ENCODE data around the gene DENND4A. TPM values are rescaled to one million over a fixed set of nuclear protein-coding genes. Genes with fewer than 3 reads are reported as not detected.

The DENND4A gene
- total and polyA plus RNA-seq, 11 donors, result 2.7 to 26.6 (median 15.1) TPM

DNA sequence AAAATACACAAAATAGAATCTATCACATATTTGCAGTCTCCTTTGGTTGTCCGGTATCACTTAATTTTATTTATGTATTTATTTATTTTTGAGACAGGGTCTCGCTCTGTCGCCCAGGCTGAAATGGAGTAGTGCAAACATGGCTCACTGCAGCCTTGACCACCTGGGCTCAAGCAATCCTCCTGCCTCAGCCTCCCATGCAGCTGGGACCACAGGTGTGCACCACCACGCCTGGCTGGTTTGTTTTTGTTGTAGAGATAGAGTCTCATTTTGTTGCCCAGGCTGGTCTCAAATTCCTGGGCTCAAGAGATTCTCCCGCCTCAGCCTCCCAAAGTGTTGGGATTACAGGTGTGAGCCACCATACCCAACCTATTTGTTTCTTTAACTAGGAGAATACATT lies 33.9 kb downstream of the DENND4A start:
- TF ChIP-seq POLR2A (IDR thresholded peaks at IDR 0.05), result no peak
- TF ChIP-seq, protein P1, sequence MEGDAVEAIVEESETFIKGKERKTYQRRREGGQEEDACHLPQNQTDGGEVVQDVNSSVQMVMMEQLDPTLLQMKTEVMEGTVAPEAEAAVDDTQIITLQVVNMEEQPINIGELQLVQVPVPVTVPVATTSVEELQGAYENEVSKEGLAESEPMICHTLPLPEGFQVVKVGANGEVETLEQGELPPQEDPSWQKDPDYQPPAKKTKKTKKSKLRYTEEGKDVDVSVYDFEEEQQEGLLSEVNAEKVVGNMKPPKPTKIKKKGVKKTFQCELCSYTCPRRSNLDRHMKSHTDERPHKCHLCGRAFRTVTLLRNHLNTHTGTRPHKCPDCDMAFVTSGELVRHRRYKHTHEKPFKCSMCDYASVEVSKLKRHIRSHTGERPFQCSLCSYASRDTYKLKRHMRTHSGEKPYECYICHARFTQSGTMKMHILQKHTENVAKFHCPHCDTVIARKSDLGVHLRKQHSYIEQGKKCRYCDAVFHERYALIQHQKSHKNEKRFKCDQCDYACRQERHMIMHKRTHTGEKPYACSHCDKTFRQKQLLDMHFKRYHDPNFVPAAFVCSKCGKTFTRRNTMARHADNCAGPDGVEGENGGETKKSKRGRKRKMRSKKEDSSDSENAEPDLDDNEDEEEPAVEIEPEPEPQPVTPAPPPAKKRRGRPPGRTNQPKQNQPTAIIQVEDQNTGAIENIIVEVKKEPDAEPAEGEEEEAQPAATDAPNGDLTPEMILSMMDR (IDR thresholded peaks at IDR 0.05), result no peak
- Histone ChIP-seq H3K9me3 (no peaks in the 10 kb centered on the region), H3K4me3 (no peak overlapping the region), H3K27ac (no peak overlapping the region), H3K27me3 (no peaks in the 10 kb centered on the region), H3K4me1 (peaks cover 0 to 12% (median 0%) of the 10 kb centered on the region in 12 donors), H3K36me3 (peaks cover 0 to 36% (median 18%) of the 10 kb centered on the region in 9 donors)
- intact Hi-C loops (cut with DNase I), result no loop called here
- no peak for ATAC-seq
- 95 to 99% (median 97%) methylated on average over 5 of the region's 5 CpGs for WGBS, 4 donors
- DNase-seq, result no peak

GRCh38 chr15:65757256-65757655 lies 34.8 kb downstream of the DENND4A start:
- intact Hi-C loops (cut with DNase I), result no loop called here
- WGBS, 4 donors, result 78 to 83% (median 79%) methylated on average over 2 of the region's 2 CpGs
- Histone ChIP-seq H3K36me3 (peaks cover 0 to 36% (median 18%) of the 10 kb centered on the region in 9 donors), H3K27ac (no peak overlapping the region), H3K27me3 (no peaks in the 10 kb centered on the region), H3K4me3 (no peak overlapping the region), H3K9me3 (no peaks in the 10 kb centered on the region), H3K4me1 (peaks cover 0 to 12% (median 0%) of the 10 kb centered on the region in 12 donors)
- DNase-seq, result no peak
- TF ChIP-seq, protein P1 (IDR thresholded peaks at IDR 0.05), result no peak
- no peak for TF ChIP-seq POLR2A (IDR thresholded peaks at IDR 0.05)
- ATAC-seq, result no peak

DNA sequence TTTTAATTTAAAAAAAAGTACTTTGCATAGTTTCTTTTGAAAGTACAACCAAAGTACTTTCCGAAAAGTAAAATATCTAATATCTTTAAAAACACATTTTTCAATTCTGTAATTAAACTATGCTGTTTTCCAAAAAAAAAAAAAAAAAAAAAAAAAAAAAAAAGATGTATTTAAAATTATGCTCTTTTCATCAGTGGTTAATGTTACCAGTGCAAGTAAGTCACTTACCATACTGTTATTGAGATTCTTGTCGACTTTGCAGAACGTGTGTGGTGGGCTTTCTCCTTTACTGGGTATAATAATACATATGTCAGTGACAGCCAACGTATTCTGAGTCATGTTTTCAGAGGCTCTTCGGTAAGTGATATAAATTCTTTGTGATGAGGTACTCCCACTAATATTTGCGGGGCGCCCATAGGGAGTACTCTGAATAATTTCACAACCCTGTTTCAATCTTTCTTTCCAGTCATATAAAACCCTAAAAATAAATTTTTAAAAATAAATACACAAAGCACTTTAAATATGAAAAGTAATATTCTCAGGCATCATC lies 39.9 kb downstream of the DENND4A start:
- no peak overlapping the region for H3K4me3 ChIP-seq
- intact Hi-C loops (cut with DNase I), result no loop called here
- DNase-seq (no peak), ATAC-seq (no peak)
- H3K27me3 ChIP-seq, result no peaks in the 10 kb centered on the region
- TF ChIP-seq POLR2A (IDR thresholded peaks at IDR 0.05), result no peak
- H3K9me3 ChIP-seq, result no peaks in the 10 kb centered on the region
- H3K4me1 ChIP-seq, result no peaks in the 10 kb centered on the region
- WGBS, 4 donors, result 74 to 85% (median 81%) methylated on average over 7 of the region's 7 CpGs
- peaks cover 0 to 45% (median 35%) of the 10 kb centered on the region in 9 donors for H3K36me3 ChIP-seq
- H3K27ac ChIP-seq, result no peak overlapping the region

GRCh38 chr15:65751431-65751830 lies 40.7 kb downstream of the DENND4A start:
- WGBS, 4 donors, result 63 to 74% (median 69%) methylated on average over 2 of the region's 2 CpGs
- Histone ChIP-seq H3K27ac (no peak overlapping the region), H3K4me1 (no peaks in the 10 kb centered on the region), H3K4me3 (no peak overlapping the region), H3K36me3 (peaks cover 0 to 45% (median 31%) of the 10 kb centered on the region in 9 donors), H3K9me3 (no peaks in the 10 kb centered on the region), H3K27me3 (no peaks in the 10 kb centered on the region)
- intact Hi-C loops (cut with DNase I), result no loop called here
- ATAC-seq (no peak), DNase-seq (no peak)
- no peak for TF ChIP-seq POLR2A (IDR thresholded peaks at IDR 0.05)
- TF ChIP-seq, protein P1 (IDR thresholded peaks at IDR 0.05), result no peak

DNA sequence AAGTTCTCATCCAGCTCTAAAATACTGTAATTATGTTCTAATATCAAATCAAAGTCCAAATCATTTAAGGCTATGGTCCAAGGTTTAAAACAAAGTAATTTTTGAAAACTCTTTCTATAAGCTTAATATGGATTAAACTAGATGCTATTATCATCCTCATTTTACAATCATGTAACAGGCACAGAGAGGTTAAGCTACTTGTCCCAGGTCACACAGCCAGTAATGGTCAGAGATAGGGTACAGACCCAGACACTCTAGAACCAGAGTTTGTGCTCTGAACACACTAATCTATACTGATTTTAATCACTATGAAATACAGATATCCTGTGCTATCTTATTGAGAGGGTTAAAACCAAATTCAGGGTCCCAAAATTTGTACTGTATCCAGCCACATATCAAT lies 44.8 kb downstream of the DENND4A start:
- no peaks in the 10 kb centered on the region for H3K9me3 ChIP-seq
- ATAC-seq (no peak), DNase-seq (no peak)
- H3K4me3 ChIP-seq, result no peak overlapping the region
- no peak overlapping the region for H3K27ac ChIP-seq
- peaks cover 0 to 28% (median 18%) of the 10 kb centered on the region in 9 donors for H3K36me3 ChIP-seq
- peaks cover 0 to 7% (median 0%) of the 10 kb centered on the region in 12 donors for H3K4me1 ChIP-seq
- intact Hi-C loops (cut with DNase I), result no loop called here
- TF ChIP-seq, protein P1 (IDR thresholded peaks at IDR 0.05), result no peak
- no peak for TF ChIP-seq POLR2A (IDR thresholded peaks at IDR 0.05)
- H3K27me3 ChIP-seq, result no peaks in the 10 kb centered on the region
